HG03575 (cell line): ENCODE data around the gene BCAR3.
"Not testable (repeated sequence)": the region's sequence is repeated elsewhere in the genome, so short reads cannot be mapped to it uniquely, and the experiment has no call there.

ENCODE experiments used
- ATAC-seq: cut with Tn5 transposase; IDR thresholded peaks from one replicate; pipeline ENCODE4 v1.9.1; 2021; ENCODE audit not compliant: unreplicated experiment, insufficient number of reproducible peaks, low FRiP score; ENCODE audit errors: extremely low read depth

BCAR3 gene

GRCh38 chr1:93574991-93575390 is 106.6 kb downstream of the BCAR3 start:
- no peak for ATAC-seq

GRCh38 chr1:93574511-93574910 is 107.1 kb downstream of the BCAR3 start:
- no peak for ATAC-seq

GRCh38 chr1:93573940-93574469 is 107.6 kb downstream of the BCAR3 start:
- no peak for ATAC-seq

- ATAC-seq: no peak
These were observed 109.9 kb downstream of the BCAR3 start for GRCh38 chr1:93571623-93572310.

- no peak for ATAC-seq
These were observed 112.1 kb downstream of the BCAR3 start for GRCh38 chr1:93569489-93569888.

GRCh38 chr1:93567255-93567918 is 114.2 kb downstream of the BCAR3 start:
- no peak for ATAC-seq

- no peak for ATAC-seq
These were observed 115.4 kb downstream of the BCAR3 start for GRCh38 chr1:93566227-93566626.

GRCh38 chr1:93565496-93566206 is 116.0 kb downstream of the BCAR3 start:
- no peak for ATAC-seq

GRCh38 chr1:93559695-93560094 is 121.9 kb downstream of the BCAR3 start:
- no peak for ATAC-seq

- no peak for ATAC-seq
These were observed 122.6 kb downstream of the BCAR3 start for GRCh38 chr1:93559045-93559444.

- no peak for ATAC-seq
These were observed 125.3 kb downstream of the BCAR3 start for GRCh38 chr1:93556291-93556690.

GRCh38 chr1:93554883-93555872 is 126.5 kb downstream of the BCAR3 start:
- no peak for ATAC-seq

- ATAC-seq: not testable (repeated sequence)
These were observed 127.6 kb downstream of the BCAR3 start for GRCh38 chr1:93553886-93554490.

- no peak for ATAC-seq
These were observed 128.7 kb downstream of the BCAR3 start for GRCh38 chr1:93552741-93553455.

- ATAC-seq: no peak
These were observed 131.8 kb downstream of the BCAR3 start for GRCh38 chr1:93549811-93550210.

- ATAC-seq: no peak
These were observed 132.5 kb downstream of the BCAR3 start for GRCh38 chr1:93549131-93549530.

GRCh38 chr1:93546162-93546863 is 135.3 kb downstream of the BCAR3 start:
- no peak for ATAC-seq
